PC-9 (cell line): ENCODE data around the gene ATP1A2. TPM values are rescaled to one million over a fixed set of nuclear protein-coding genes. Genes with fewer than 3 reads are reported as not detected.
A peak's percentile ranks its signal among the peaks of the same experiment; 100 is the strongest.

Experiments used
- BruUV-seq: library from RNA; stranded (reverse); fragments of 400-500 nt; replicated peaks from 2 replicates; lab custom pipeline; 2021; lab: Mats Ljungman, UMichigan
- CTCF ChIA-PET: fragments of 300-600 bp; sonication (Branson Sonifier 250); formaldehyde crosslinking; loops from one replicate; lab custom pipeline; 2022; ENCODE audit warnings: antibody characterized with exemption; lab: Charles Lee
- POLR2A ChIA-PET: fragments of 300-600 bp; sonication (Branson Sonifier 250); formaldehyde crosslinking; loops from one replicate; lab custom pipeline; 2022; ENCODE audit warnings: antibody characterized with exemption; ENCODE audit not compliant: unreplicated experiment; lab: Charles Lee
- DNase-seq, 2 experiments: peaks; one replicate each; pipeline versions ENCODE4 v3.0.0 to v3.0.0-alpha.2; 2015 to 2022; ENCODE audit warnings: mixed read lengths in 1 of 2
- H2AFZ ChIP-seq: fragments of 200-600 bp; sonication (generic); 2 replicates; pipeline ENCODE4 v1.8.1; 2017; ENCODE audit warnings: antibody characterized with exemption
- H3F3A ChIP-seq: fragments of 200-600 bp; sonication (generic); 2 replicates; pipeline ENCODE4 v1.8.1; 2017; ENCODE audit warnings: antibody characterized with exemption, mild to moderate bottlenecking, low read depth; ENCODE audit not compliant: insufficient read depth
- H3K27ac ChIP-seq: fragments of 200-600 bp; sonication (generic); 2 replicates; pipeline ENCODE4 v1.6.1; 2016; ENCODE audit warnings: mixed run types
- H3K27me3 ChIP-seq: fragments of 200-600 bp; sonication (generic); 2 replicates; pipeline ENCODE4 v1.6.1; 2016; ENCODE audit warnings: low read depth, mixed run types; ENCODE audit not compliant: insufficient read depth
- H3K36me3 ChIP-seq: fragments of 200-600 bp; sonication (generic); 2 replicates; pipeline ENCODE4 v1.6.1; 2016; ENCODE audit warnings: low read depth, mixed run types
- H3K4me1 ChIP-seq: fragments of 200-600 bp; sonication (generic); replicated peaks from 2 replicates; pipeline ENCODE4 v1.6.1; 2016; ENCODE audit warnings: mixed run types; ENCODE audit not compliant: insufficient read depth
- H3K4me2 ChIP-seq: fragments of 200-600 bp; sonication (generic); 2 replicates; pipeline ENCODE4 v1.6.1; 2017; ENCODE audit warnings: mixed run types
- H3K4me3 ChIP-seq: fragments of 200-600 bp; sonication (generic); 2 replicates; pipeline ENCODE4 v1.6.1; 2016; ENCODE audit warnings: mixed run types
- H3K79me2 ChIP-seq: fragments of 200-600 bp; sonication (generic); 2 replicates; pipeline ENCODE4 v1.6.1; 2017; ENCODE audit warnings: low read depth, mixed run types
- H3K9me2 ChIP-seq: fragments of 200-600 bp; sonication (generic); 2 replicates; pipeline ENCODE4 v1.8.1; 2017; ENCODE audit warnings: mild to moderate bottlenecking; ENCODE audit not compliant: insufficient read depth
- H3K9me3 ChIP-seq: fragments of 200-600 bp; sonication (generic); 2 replicates; pipeline ENCODE4 v1.8.1; 2016; ENCODE audit warnings: low read depth; ENCODE audit not compliant: insufficient read depth
- H4K20me1 ChIP-seq: fragments of 200-600 bp; sonication (generic); 2 replicates; pipeline ENCODE4 v1.8.1; 2017; ENCODE audit not compliant: insufficient read depth
- EZH2 ChIP-seq: fragments of 200-600 bp; sonication (generic); IDR thresholded peaks from 2 replicates; pipeline ENCODE4 v1.8.0; 2017; ENCODE audit warnings: antibody characterized with exemption, low read depth
- intact Hi-C: fragments of 100-400 bp; cut with micrococcal nuclease; formaldehyde crosslinking; loops from one replicate; pipeline ENCODE4 v1.10.0; 2022; ENCODE audit not compliant: unreplicated experiment
- total RNA-seq: library from RNA; stranded (reverse); gene quantifications from 2 replicates; pipeline ENCODE4 v1.2.3, GENCODE V29; 2021
- TF ChIP-seq, protein P1 (sequence below): fragments of 200-600 bp; sonication (generic); conservative IDR thresholded peaks from 2 replicates; pipeline ENCODE4 v1.6.1; 2017; ENCODE audit warnings: mixed run types, antibody characterized with exemption, mild to moderate bottlenecking, moderate library complexity

ATP1A2 gene
- total RNA-seq, 1 experiment from 2014 or later = 1.1 TPM

- no peak overlapping the region for H2AFZ ChIP-seq
- no TSS peak for BruUV-seq
- H3K4me2 ChIP-seq = peak overlapping the region; percentile 98
- CTCF ChIA-PET = interaction anchor here (0.7 to 1.9 kb wide), 3 partner anchors 97 to 195 kb away, joined by 3 to 4 read pairs (median 3); no protein-coding TSS in a partner anchor
- no peaks in the 10 kb centered on the region for H3K9me2 ChIP-seq
- no peaks in the 10 kb centered on the region; the same call in 1 of the 2 replicates for H3K79me2 ChIP-seq
- H3K9me3 ChIP-seq = no peaks in the 10 kb centered on the region
- POLR2A ChIA-PET = interaction anchor here (0.7 kb wide), 1 partner anchor 26 kb away, joined by 6 read pairs; no protein-coding TSS in a partner anchor
- H3K27ac ChIP-seq = no peak overlapping the region
- H3K4me3 ChIP-seq = no peak overlapping the region
- H3K36me3 ChIP-seq = no peaks in the 10 kb centered on the region
- intact Hi-C loops = loop anchor here (10.0 kb wide), 1 partner anchor 192 kb away; the partner anchor contains the start of gene CFAP45
- H3F3A ChIP-seq = peaks cover 10% of the 10 kb centered on the region; the same call in 1 of the 2 replicates
- peak; percentile 69 to 75 for DNase-seq
- TF ChIP-seq, protein P1, sequence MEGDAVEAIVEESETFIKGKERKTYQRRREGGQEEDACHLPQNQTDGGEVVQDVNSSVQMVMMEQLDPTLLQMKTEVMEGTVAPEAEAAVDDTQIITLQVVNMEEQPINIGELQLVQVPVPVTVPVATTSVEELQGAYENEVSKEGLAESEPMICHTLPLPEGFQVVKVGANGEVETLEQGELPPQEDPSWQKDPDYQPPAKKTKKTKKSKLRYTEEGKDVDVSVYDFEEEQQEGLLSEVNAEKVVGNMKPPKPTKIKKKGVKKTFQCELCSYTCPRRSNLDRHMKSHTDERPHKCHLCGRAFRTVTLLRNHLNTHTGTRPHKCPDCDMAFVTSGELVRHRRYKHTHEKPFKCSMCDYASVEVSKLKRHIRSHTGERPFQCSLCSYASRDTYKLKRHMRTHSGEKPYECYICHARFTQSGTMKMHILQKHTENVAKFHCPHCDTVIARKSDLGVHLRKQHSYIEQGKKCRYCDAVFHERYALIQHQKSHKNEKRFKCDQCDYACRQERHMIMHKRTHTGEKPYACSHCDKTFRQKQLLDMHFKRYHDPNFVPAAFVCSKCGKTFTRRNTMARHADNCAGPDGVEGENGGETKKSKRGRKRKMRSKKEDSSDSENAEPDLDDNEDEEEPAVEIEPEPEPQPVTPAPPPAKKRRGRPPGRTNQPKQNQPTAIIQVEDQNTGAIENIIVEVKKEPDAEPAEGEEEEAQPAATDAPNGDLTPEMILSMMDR = no peak
- TF ChIP-seq EZH2 = no peak
- peaks cover 30% of the 10 kb centered on the region for H3K4me1 ChIP-seq
- no peaks in the 10 kb centered on the region for H4K20me1 ChIP-seq
- H3K27me3 ChIP-seq = no peaks in the 10 kb centered on the region
Measured at GRCh38 chr1:160096274-160097116, 19.1 kb upstream of the ATP1A2 start.

GRCh38 chr1:160097151-160097910 lies 18.2 kb upstream of the ATP1A2 start:
- no peaks in the 10 kb centered on the region for H3K27me3 ChIP-seq
- H4K20me1 ChIP-seq = no peaks in the 10 kb centered on the region
- peaks cover 13% of the 10 kb centered on the region; the same call in 1 of the 2 replicates for H3F3A ChIP-seq
- ChIA-PET CTCF (interaction anchor here (0.7 to 1.9 kb wide), 7 partner anchors 19 to 194 kb away, joined by 3 to 10 read pairs (median 5); no protein-coding TSS in a partner anchor), POLR2A (interaction anchor here (0.6 to 0.7 kb wide), 2 partner anchors 25 to 98 kb away, joined by 6 to 8 read pairs; no protein-coding TSS in a partner anchor)
- H3K27ac ChIP-seq = no peak overlapping the region
- no peak overlapping the region; the same call in 1 of the 2 replicates for H2AFZ ChIP-seq
- no peaks in the 10 kb centered on the region for H3K9me2 ChIP-seq
- DNase-seq = no peak
- H3K4me3 ChIP-seq = peak overlapping the region; percentile 97
- TF ChIP-seq, protein P1 = no peak
- TF ChIP-seq EZH2 = no peak
- intact Hi-C loops = loop anchor here (10.0 kb wide), 1 partner anchor 193 kb away; the partner anchor contains the start of gene CFAP45
- no peaks in the 10 kb centered on the region; the same call in 1 of the 2 replicates for H3K79me2 ChIP-seq
- H3K4me2 ChIP-seq = peak overlapping the region; percentile 98
- no peaks in the 10 kb centered on the region for H3K36me3 ChIP-seq
- peaks cover 34% of the 10 kb centered on the region for H3K4me1 ChIP-seq
- TSS peak; percentile 38 for BruUV-seq
- H3K9me3 ChIP-seq = no peaks in the 10 kb centered on the region
